ENCODE data around the gene CDKAL1. TPM values are rescaled to one million over a fixed set of nuclear protein-coding genes. Genes with fewer than 3 reads are reported as not detected.

CDKAL1 gene
- total and polyA plus RNA-seq, 2 of the 8 experiments (the other 6 are each of a cell fraction or from before 2014, with no cell fraction given), result 8.4 to 24.6 TPM

GRCh38 chr6:21118216-21118780 lies 584.0 kb downstream of the CDKAL1 start (continued):
- no peak for TF ChIP-seq HDAC6 (IDR thresholded peaks at IDR 0.05; ENCODE audit: low read depth, low read length)
- TF ChIP-seq CTBP2 (IDR thresholded peaks at IDR 0.05; ENCODE audit: borderline replicate concordance, insufficient read depth, insufficient read length, low read length), result no peak

Data from H1 (cell line).